ENCODE results near the gene IQGAP1.
A peak's percentile ranks its signal among the peaks of the same experiment; 100 is the strongest.
"Not testable (repeated sequence)": the region's sequence is repeated elsewhere in the genome, so short reads cannot be mapped to it uniquely, and the experiment has no call there.

IQGAP1 gene

GRCh38 chr15:90501898-90502297 lies 113.9 kb downstream of the IQGAP1 start:
- DNase-seq: no peak
- H3K9me3 Mint-ChIP-seq: no peaks in the 10 kb centered on the region
- peaks cover 4% of the 10 kb centered on the region for H3K4me1 Mint-ChIP-seq
- H3K27me3 Mint-ChIP-seq: no peaks in the 10 kb centered on the region
- peaks cover 46% of the 10 kb centered on the region for H3K36me3 Mint-ChIP-seq
- CTCF ChIA-PET: interaction anchor here (1.4 kb wide), 1 partner anchor 29 kb away, joined by 3 read pairs; no protein-coding TSS in a partner anchor
- no peak overlapping the region for H3K4me3 Mint-ChIP-seq
- no peak overlapping the region for H3K27ac Mint-ChIP-seq

DNA sequence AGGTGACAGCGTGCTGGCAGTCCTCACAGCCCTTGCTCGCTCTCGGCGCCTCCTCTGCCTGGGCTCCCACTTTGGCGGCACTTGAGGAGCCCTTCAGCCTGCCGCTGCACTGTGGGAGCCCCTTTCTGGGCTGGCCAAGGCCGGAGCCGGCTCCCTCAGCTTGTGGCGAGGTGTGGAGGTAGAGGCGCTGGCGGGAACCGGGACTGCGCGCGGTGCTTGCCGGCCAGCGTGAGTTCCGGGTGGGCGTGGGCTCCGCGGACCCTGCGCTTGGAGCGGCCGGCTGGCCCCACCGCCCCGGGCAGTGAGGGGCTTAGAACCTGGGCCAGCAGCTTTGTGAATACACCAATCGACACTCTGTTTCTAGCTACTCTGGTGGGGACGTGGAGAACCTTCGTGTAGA lies 122.7 kb downstream of the IQGAP1 start:
- CTCF ChIA-PET: interaction anchor here (2.0 kb wide), 1 partner anchor 93 kb away, joined by 8 read pairs; no protein-coding TSS in a partner anchor
- H3K4me1 Mint-ChIP-seq: peaks cover 12% of the 10 kb centered on the region
- H3K9me3 Mint-ChIP-seq, DNase-seq, H3K4me3 Mint-ChIP-seq, H3K27me3 Mint-ChIP-seq: not testable (repeated sequence)
- H3K27ac Mint-ChIP-seq: peak overlapping the region; percentile 80
- peaks cover 13% of the 10 kb centered on the region for H3K36me3 Mint-ChIP-seq

- peaks cover 12% of the 10 kb centered on the region for H3K4me1 Mint-ChIP-seq
- peak overlapping the region; percentile 17 for H3K4me3 Mint-ChIP-seq
- not testable (repeated sequence) for H3K27me3 Mint-ChIP-seq, H3K9me3 Mint-ChIP-seq
- H3K27ac Mint-ChIP-seq: peak overlapping the region; percentile 80
- DNase-seq: peak; percentile 48
- CTCF ChIA-PET: interaction anchor here (2.0 kb wide), 1 partner anchor 93 kb away, joined by 8 read pairs; no protein-coding TSS in a partner anchor
- peaks cover 13% of the 10 kb centered on the region for H3K36me3 Mint-ChIP-seq
These were observed 123.2 kb downstream of the IQGAP1 start for GRCh38 chr15:90511211-90511618.

DNA sequence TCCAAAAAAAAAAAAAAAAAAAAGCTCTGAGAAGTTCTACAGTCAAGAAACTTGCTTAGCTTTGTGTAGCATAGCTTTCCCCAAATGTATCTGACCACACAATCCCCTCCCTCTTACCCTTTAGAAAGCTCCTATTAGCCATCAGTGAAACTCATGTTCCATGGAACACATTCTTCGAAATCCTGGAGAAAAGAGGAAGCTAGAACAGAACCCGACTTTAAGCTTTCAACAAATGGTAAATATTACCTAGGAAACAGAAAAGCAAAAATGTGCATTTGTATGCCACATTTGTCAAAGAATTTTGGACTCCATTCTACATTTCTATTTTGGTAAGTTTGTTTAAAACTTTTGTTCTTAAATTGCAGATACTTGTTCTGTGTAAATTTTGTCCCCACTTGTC lies 124.2 kb downstream of the IQGAP1 start:
- Mint-ChIP-seq H3K36me3 (peaks cover 13% of the 10 kb centered on the region), H3K4me3 (no peak overlapping the region), H3K27ac (no peak overlapping the region), H3K4me1 (peaks cover 14% of the 10 kb centered on the region), H3K27me3 (peaks cover 3% of the 10 kb centered on the region), H3K9me3 (peaks cover 5% of the 10 kb centered on the region)
- DNase-seq: no peak
- CTCF ChIA-PET: interaction anchor here (0.9 to 2.0 kb wide), 2 partner anchors 91 to 373 kb away, joined by 3 to 8 read pairs; no protein-coding TSS in a partner anchor

DNA sequence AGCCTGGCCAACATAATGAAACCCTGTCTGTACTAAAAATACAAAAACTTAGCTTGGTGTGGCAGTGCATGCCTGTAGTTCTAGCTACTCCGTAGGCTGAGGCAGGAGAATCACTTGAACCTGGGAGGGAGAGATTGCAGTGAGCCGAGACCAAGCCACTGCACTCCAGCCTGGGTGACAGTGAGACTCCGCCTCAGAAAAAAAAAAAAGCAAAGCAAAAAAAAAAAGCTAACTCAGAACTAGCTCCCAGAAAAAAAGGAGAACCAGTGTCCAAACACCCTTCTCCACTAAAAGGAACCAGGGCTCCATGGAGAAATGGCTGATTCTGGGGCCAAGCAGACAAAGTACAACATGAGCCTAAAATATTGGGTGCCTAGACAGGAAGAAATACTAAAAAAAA lies 124.9 kb downstream of the IQGAP1 start:
- CTCF ChIA-PET: interaction anchor here (1.8 kb wide), 1 partner anchor 193 kb away, joined by 4 read pairs; no protein-coding TSS in a partner anchor
- DNase-seq: no peak
- Mint-ChIP-seq H3K4me3 (no peak overlapping the region), H3K4me1 (peaks cover 14% of the 10 kb centered on the region), H3K27ac (no peak overlapping the region), H3K9me3 (peaks cover 5% of the 10 kb centered on the region), H3K27me3 (peaks cover 3% of the 10 kb centered on the region), H3K36me3 (peaks cover 13% of the 10 kb centered on the region)

DNA sequence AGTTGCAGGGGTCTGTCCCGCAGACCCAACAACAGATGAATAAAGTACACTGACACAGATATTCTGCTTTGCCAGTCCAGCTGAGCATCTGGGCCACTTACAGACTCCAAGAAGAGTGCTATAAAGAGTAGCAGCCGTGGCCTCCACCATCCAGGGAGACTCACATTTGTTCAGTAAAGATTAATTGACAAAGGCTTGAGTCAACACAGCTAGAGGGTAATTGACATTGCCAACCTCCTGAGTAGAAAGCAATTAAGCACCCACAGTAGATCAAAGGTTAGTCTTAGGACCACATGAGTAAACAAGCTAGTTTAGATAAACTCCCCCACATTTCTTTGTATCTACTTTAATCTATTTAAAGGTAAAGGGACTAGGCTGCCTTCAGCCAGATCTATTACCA lies 125.4 kb downstream of the IQGAP1 start:
- Mint-ChIP-seq H3K4me3 (no peak overlapping the region), H3K9me3 (peaks cover 5% of the 10 kb centered on the region), H3K27me3 (peaks cover 3% of the 10 kb centered on the region), H3K36me3 (peaks cover 13% of the 10 kb centered on the region), H3K4me1 (peaks cover 14% of the 10 kb centered on the region), H3K27ac (no peak overlapping the region)
- no peak for DNase-seq
- CTCF ChIA-PET: interaction anchor here (1.8 kb wide), 1 partner anchor 194 kb away, joined by 4 read pairs; no protein-coding TSS in a partner anchor

DNA sequence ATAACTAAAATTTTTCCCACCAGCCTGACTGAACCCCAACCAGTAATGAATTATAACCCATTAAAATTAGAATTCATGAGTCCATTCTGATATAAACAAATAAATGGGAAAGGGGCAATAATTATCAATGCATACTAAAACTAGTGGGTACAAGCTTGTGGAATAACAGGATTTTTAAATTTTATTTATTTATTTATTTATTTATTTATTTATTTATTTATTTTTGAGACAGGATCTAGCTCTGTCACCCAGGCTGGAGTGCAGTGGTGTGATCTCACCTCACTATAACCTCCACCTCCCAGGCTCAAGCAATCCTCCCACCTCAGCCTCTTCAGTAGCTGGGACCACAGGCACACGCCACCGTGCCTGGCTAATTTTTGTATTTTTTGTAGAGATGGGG lies 125.9 kb downstream of the IQGAP1 start:
- not testable (repeated sequence) for H3K27ac Mint-ChIP-seq, H3K27me3 Mint-ChIP-seq, DNase-seq, H3K4me3 Mint-ChIP-seq, H3K9me3 Mint-ChIP-seq
- H3K36me3 Mint-ChIP-seq: peaks cover 13% of the 10 kb centered on the region
- peaks cover 14% of the 10 kb centered on the region for H3K4me1 Mint-ChIP-seq
- CTCF ChIA-PET: interaction anchor here (1.8 kb wide), 1 partner anchor 194 kb away, joined by 4 read pairs; no protein-coding TSS in a partner anchor

DNA sequence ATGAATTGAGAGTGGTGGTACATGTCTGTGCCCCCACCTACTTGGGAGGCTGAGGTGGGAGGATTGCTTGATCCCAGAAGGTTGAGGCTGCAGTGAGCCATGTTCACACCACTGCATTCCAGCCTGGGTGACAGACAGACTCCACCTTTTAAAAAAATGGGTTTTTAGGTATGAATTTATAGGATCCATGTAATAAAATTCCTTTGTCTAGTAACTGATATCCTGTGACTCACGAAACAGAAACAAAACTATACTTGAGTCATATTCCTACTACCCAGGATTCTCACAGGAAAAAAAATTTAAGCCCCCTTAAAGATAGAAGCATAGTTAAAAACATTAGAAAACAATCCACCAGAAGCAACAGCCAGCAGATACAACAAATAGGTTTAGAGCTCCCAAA lies 131.6 kb downstream of the IQGAP1 start:
- H3K4me1 Mint-ChIP-seq: peaks cover 9% of the 10 kb centered on the region
- no peaks in the 10 kb centered on the region for H3K9me3 Mint-ChIP-seq
- no peak for DNase-seq
- no peaks in the 10 kb centered on the region for H3K36me3 Mint-ChIP-seq
- no peaks in the 10 kb centered on the region for H3K27me3 Mint-ChIP-seq
- CTCF ChIA-PET: no interaction called here
- no peak overlapping the region for H3K4me3 Mint-ChIP-seq
- H3K27ac Mint-ChIP-seq: no peak overlapping the region

GRCh38 chr15:90520365-90520764 lies 132.3 kb downstream of the IQGAP1 start:
- Mint-ChIP-seq H3K36me3 (no peaks in the 10 kb centered on the region), H3K4me3 (no peak overlapping the region)
- CTCF ChIA-PET: no interaction called here

GRCh38 chr15:90523373-90523772 lies 135.3 kb downstream of the IQGAP1 start:
- H3K27me3 Mint-ChIP-seq: no peaks in the 10 kb centered on the region
- peaks cover 10% of the 10 kb centered on the region for H3K4me1 Mint-ChIP-seq
- no peaks in the 10 kb centered on the region for H3K9me3 Mint-ChIP-seq
- CTCF ChIA-PET: interaction anchor here (1.3 kb wide), 1 partner anchor 42 kb away, joined by 3 read pairs; no protein-coding TSS in a partner anchor
- no peak for DNase-seq
- H3K4me3 Mint-ChIP-seq: no peak overlapping the region
- H3K27ac Mint-ChIP-seq: no peak overlapping the region
- H3K36me3 Mint-ChIP-seq: no peaks in the 10 kb centered on the region

More at GRCh38 chr15:90520365-90520764, 132.3 kb downstream of the IQGAP1 start:
- Mint-ChIP-seq H3K27me3 (no peaks in the 10 kb centered on the region), H3K4me1 (peaks cover 11% of the 10 kb centered on the region), H3K9me3 (no peaks in the 10 kb centered on the region), H3K27ac (no peak overlapping the region)
- DNase-seq: no peak

GRCh38 chr15:90524018-90524803 lies 136.2 kb downstream of the IQGAP1 start:
- not testable (repeated sequence) for H3K9me3 Mint-ChIP-seq, H3K4me3 Mint-ChIP-seq, DNase-seq, H3K27me3 Mint-ChIP-seq, H3K36me3 Mint-ChIP-seq, H3K27ac Mint-ChIP-seq
- H3K4me1 Mint-ChIP-seq: peaks cover 17% of the 10 kb centered on the region
- CTCF ChIA-PET: interaction anchor here (0.7 to 1.2 kb wide), 2 partner anchors 8 to 18 kb away, joined by 3 to 4 read pairs; no protein-coding TSS in a partner anchor

DNA sequence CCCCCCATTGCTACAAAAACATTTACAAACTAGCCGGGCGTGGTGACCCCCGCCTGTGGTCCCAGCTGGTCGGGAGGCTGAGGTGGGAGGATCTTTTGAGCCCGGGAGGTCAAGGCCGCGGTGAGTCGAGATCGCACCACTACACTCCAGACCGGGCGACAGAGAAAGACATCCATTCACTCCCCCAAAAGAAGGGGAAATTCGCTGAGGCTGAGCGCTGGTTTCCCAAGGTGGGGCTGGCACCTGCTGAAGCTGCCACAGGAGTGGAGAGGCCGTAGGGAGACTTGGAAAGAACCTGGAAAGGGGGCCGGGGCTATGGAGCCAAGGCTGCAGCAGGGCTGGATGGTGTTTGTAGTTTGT lies 140.9 kb downstream of the IQGAP1 start:
- DNase-seq: no peak
- H3K27ac Mint-ChIP-seq: peak overlapping the region; percentile 90
- H3K9me3 Mint-ChIP-seq: no peaks in the 10 kb centered on the region
- peak overlapping the region; percentile 77 for H3K4me3 Mint-ChIP-seq
- peaks cover 23% of the 10 kb centered on the region for H3K36me3 Mint-ChIP-seq
- peaks cover 44% of the 10 kb centered on the region for H3K4me1 Mint-ChIP-seq
- no peaks in the 10 kb centered on the region for H3K27me3 Mint-ChIP-seq
- CTCF ChIA-PET: interaction anchor here (0.7 to 1.0 kb wide), 2 partner anchors 168 to 406 kb away, joined by 3 read pairs; partner anchors contain the start of gene UNC45A

- H3K27ac Mint-ChIP-seq: peak within 1 kb of the TSS; percentile 91
- DNase-seq: peak; percentile 69
- H3K36me3 Mint-ChIP-seq: peaks cover 27% of the 10 kb centered on the region
- H3K9me3 Mint-ChIP-seq: no peaks in the 10 kb centered on the region
- H3K4me1 Mint-ChIP-seq: peaks cover 47% of the 10 kb centered on the region
- H3K27me3 Mint-ChIP-seq: no peaks in the 10 kb centered on the region
- peak within 1 kb of the TSS; percentile 99 for H3K4me3 Mint-ChIP-seq
- CTCF ChIA-PET: interaction anchor here (0.7 to 2.7 kb wide), 3 partner anchors 10 to 406 kb away, joined by 3 to 13 read pairs (median 8); partner anchors contain the start of gene UNC45A
These were observed 141.6 kb downstream of the IQGAP1 start, which contains the start of gene CRTC3 for GRCh38 chr15:90529371-90530249. Gene CRTC3 (plus strand): TSS chr15:90529923. CDS start chr15:90530072, 149 bp downstream.

Measured in activated naive CD4-positive, alpha-beta T cell treated with anti-CD3 and anti-CD28 coated beads, Interleukin-2, amount 10 ng/mL, durations not matched to agents 7 days and 5 days (primary cell).